Thyroid gland (tissue), 4 donors: ENCODE results near the gene DUSP22.

Source experiments
- POLR2A ChIP-seq, 2 donors: fragments of 450-650 bp; IDR thresholded peaks; one replicate each; pipeline ENCODE4 v1.6.1; 2017; ENCODE audit warnings: antibody characterized with exemption in 2 of 2, mild to moderate bottlenecking in 2 of 2, moderate library complexity in 1 of 2
- TF ChIP-seq, protein P1 (sequence below), 6 experiments: fragments of 200-600 bp in 3 of 6; fragments of 450-650 bp in 3 of 6; sonication (generic) in 3 of 6; IDR thresholded peaks; one replicate each; pipeline ENCODE4 v1.5.1; 2016 to 2019; ENCODE audit warnings: antibody characterized with exemption in 6 of 6, mild to moderate bottlenecking in 2 of 6, inconsistent platforms in 1 of 6, moderate library complexity in 1 of 6

DNA sequence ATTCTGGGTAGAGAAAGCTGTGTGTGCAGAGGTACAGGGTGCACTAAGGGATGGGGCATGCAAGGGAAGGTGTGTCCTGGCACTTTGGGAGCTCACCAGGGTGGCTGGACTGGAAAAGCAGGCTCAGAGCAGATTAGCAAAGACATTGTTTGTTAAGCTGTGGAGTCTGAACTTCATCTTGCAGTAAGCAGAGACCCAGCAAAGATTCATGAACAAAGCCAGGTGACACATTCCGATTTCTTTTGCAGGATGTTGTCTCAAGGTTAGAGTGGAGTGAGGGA is 28.8 kb downstream of the DUSP22 start:
- TF ChIP-seq, protein P1, sequence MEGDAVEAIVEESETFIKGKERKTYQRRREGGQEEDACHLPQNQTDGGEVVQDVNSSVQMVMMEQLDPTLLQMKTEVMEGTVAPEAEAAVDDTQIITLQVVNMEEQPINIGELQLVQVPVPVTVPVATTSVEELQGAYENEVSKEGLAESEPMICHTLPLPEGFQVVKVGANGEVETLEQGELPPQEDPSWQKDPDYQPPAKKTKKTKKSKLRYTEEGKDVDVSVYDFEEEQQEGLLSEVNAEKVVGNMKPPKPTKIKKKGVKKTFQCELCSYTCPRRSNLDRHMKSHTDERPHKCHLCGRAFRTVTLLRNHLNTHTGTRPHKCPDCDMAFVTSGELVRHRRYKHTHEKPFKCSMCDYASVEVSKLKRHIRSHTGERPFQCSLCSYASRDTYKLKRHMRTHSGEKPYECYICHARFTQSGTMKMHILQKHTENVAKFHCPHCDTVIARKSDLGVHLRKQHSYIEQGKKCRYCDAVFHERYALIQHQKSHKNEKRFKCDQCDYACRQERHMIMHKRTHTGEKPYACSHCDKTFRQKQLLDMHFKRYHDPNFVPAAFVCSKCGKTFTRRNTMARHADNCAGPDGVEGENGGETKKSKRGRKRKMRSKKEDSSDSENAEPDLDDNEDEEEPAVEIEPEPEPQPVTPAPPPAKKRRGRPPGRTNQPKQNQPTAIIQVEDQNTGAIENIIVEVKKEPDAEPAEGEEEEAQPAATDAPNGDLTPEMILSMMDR (IDR thresholded peaks at IDR 0.05) = no peak
- TF ChIP-seq POLR2A (IDR thresholded peaks at IDR 0.05) = no peak
